AG04450 (cell line): ENCODE measurements around the gene KCND3. TPM values are rescaled to one million over a fixed set of nuclear protein-coding genes. Genes with fewer than 3 reads are reported as not detected.
A peak's percentile ranks its signal among the peaks of the same experiment; 100 is the strongest.

Source experiments
- CTCF ChIA-PET: fragments of 300-600, 350-600 bp; formaldehyde crosslinking; extraction: SDS; loops from one replicate; lab custom pipeline; 2022; ENCODE audit warnings: antibody characterized with exemption, inconsistent platforms; lab: Charles Lee
- POLR2A ChIA-PET: fragments of 350-600 bp; formaldehyde crosslinking; extraction: SDS; loops from one replicate; lab custom pipeline; 2021; ENCODE audit warnings: antibody characterized with exemption, inconsistent platforms; lab: Yijun Ruan, JAX
- DNase-seq: peaks from one replicate; pipeline ENCODE4 v3.0.0-alpha.2; 2011; ENCODE audit warnings: low read depth, low spot score
- H3K27ac ChIP-seq: one replicate; pipeline ENCODE4 v1.5.1; 2012; ENCODE audit warnings: low read depth, low read length, control low read depth
- H3K27me3 ChIP-seq: one replicate; pipeline ENCODE4 v1.6.0; 2012; ENCODE audit warnings: low read length; ENCODE audit not compliant: control insufficient read depth, insufficient read depth
- H3K4me3 ChIP-seq: 2 replicates; pipeline ENCODE4 v1.5.1; 2011; ENCODE audit warnings: mild to moderate bottlenecking, low read depth, low read length, control low read depth
- H3K9me3 ChIP-seq: 2 replicates; pipeline ENCODE4 v1.5.1; 2012; ENCODE audit warnings: low read length; ENCODE audit not compliant: control insufficient read depth, insufficient read depth
- CTCF ChIP-seq: IDR thresholded peaks from 2 replicates; pipeline ENCODE4 v1.5.1; 2011; ENCODE audit warnings: low read depth, low read length, control low read depth, inconsistent platforms
- polyA plus RNA-seq: library from polyadenylated mRNA; depleted of rRNA; stranded (reverse); fragments of >200 nt; gene quantifications from 2 replicates; pipeline ENCODE4 v1.2.3, GENCODE V29; 2011

KCND3 gene
- polyA plus RNA-seq, 1 experiment, result 0.02 TPM

GRCh38 chr1:111770916-111771315 lies 218.6 kb downstream of the KCND3 start:
- no peak for TF ChIP-seq CTCF
- CTCF ChIA-PET, result interaction anchor here (0.7 to 9.4 kb wide), 6 partner anchors 15 to 620 kb away, joined by 3 to 133 read pairs (median 6); partner anchors contain the start of gene DDX20
- no peak for DNase-seq

GRCh38 chr1:111769517-111770146 lies 219.8 kb downstream of the KCND3 start:
- Histone ChIP-seq H3K9me3 (no peaks in the 10 kb centered on the region), H3K4me3 (no peak overlapping the region), H3K27me3 (no peaks in the 10 kb centered on the region), H3K27ac (no peak overlapping the region)
- ChIA-PET CTCF (interaction anchor here (0.6 to 9.4 kb wide), 35 partner anchors 9 to 739 kb away, joined by 3 to 133 read pairs (median 4); partner anchors contain the start of genes ADORA3, RAP1A and TMIGD3), POLR2A (interaction anchor here (0.6 kb wide), 1 partner anchor 216 kb away, joined by 3 read pairs; no protein-coding TSS in a partner anchor)
- peak; percentile 41 for DNase-seq
- TF ChIP-seq CTCF, result peak; percentile 80

More at GRCh38 chr1:111770916-111771315, 218.6 kb downstream of the KCND3 start:
- no peak overlapping the region for H3K4me3 ChIP-seq
- POLR2A ChIA-PET, result no interaction called here
- H3K9me3 ChIP-seq, result no peaks in the 10 kb centered on the region
- no peak overlapping the region for H3K27ac ChIP-seq
- H3K27me3 ChIP-seq, result no peaks in the 10 kb centered on the region

- no peak for DNase-seq
- ChIA-PET CTCF (interaction anchor here (0.6 to 9.4 kb wide), 30 partner anchors 11 to 738 kb away, joined by 3 to 133 read pairs (median 4); partner anchors contain the start of genes ADORA3, RAP1A and TMIGD3), POLR2A (no interaction called here)
- Histone ChIP-seq H3K27ac (no peak overlapping the region), H3K9me3 (no peaks in the 10 kb centered on the region), H3K27me3 (no peaks in the 10 kb centered on the region), H3K4me3 (no peak overlapping the region)
- no peak for TF ChIP-seq CTCF
These were observed 220.8 kb downstream of the KCND3 start for GRCh38 chr1:111768625-111769024.

GRCh38 chr1:111768023-111768422 lies 221.4 kb downstream of the KCND3 start:
- H3K9me3 ChIP-seq, result no peaks in the 10 kb centered on the region
- no peak overlapping the region for H3K27ac ChIP-seq
- no peak for TF ChIP-seq CTCF
- no peak overlapping the region for H3K4me3 ChIP-seq
- H3K27me3 ChIP-seq, result no peaks in the 10 kb centered on the region
- POLR2A ChIA-PET, result interaction anchor here (1.0 kb wide), 1 partner anchor 304 kb away, joined by 3 read pairs; no protein-coding TSS in a partner anchor
- CTCF ChIA-PET, result interaction anchor here (0.7 to 9.4 kb wide), 17 partner anchors 11 to 602 kb away, joined by 3 to 133 read pairs (median 5); no protein-coding TSS in a partner anchor
- DNase-seq, result no peak

- Histone ChIP-seq H3K27me3 (no peaks in the 10 kb centered on the region), H3K4me3 (no peak overlapping the region), H3K27ac (no peak overlapping the region), H3K9me3 (no peaks in the 10 kb centered on the region)
- no peak for TF ChIP-seq CTCF
- DNase-seq, result no peak
- POLR2A ChIA-PET, result interaction anchor here (0.6 to 0.7 kb wide), 2 partner anchors 277 to 337 kb away, joined by 3 to 6 read pairs; no protein-coding TSS in a partner anchor
- CTCF ChIA-PET, result interaction anchor here (2.3 to 3.0 kb wide), 3 partner anchors 48 to 280 kb away, joined by 12 to 18 read pairs (median 15); no protein-coding TSS in a partner anchor
These were observed 227.1 kb downstream of the KCND3 start for GRCh38 chr1:111762332-111762731.
